ENCODE data around the gene OR52A1.

The OR52A1 gene

GRCh38 chr11:5136261-5136660 is 18.3 kb downstream of the OR52A1 start:
- in situ Hi-C loops (cut with MboI; ENCODE audit: low sequenced_read_pairs) = no loop called here

GRCh38 chr11:5131584-5132335 is 22.8 kb downstream of the OR52A1 start:
- in situ Hi-C loops (cut with MboI; ENCODE audit: low sequenced_read_pairs) = no loop called here

DNA sequence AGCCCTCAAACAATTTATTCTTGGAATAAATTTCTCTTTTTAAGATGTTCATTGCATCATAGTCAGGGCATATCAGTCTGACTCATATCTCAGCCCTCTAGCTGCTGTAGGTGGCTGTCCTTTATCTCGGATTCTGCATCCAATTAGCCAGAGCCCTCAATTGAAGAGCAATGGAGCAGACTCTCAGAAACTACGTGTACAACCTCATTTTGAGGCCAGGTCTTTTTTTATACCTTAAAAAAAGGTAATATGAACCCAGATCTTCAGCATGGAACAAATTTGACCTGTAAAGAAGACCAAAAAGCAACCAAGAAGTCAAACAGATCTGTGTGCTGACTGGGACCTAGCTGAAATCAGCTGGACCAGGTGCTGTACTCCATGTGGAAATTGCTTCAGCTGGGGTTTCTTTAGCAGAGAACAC is 25.1 kb downstream of the OR52A1 start:
- in situ Hi-C loops (cut with MboI; ENCODE audit: low sequenced_read_pairs) = no loop called here

GRCh38 chr11:5124891-5125620 is 29.5 kb downstream of the OR52A1 start:
- in situ Hi-C loops (cut with MboI; ENCODE audit: low sequenced_read_pairs) = no loop called here

DNA sequence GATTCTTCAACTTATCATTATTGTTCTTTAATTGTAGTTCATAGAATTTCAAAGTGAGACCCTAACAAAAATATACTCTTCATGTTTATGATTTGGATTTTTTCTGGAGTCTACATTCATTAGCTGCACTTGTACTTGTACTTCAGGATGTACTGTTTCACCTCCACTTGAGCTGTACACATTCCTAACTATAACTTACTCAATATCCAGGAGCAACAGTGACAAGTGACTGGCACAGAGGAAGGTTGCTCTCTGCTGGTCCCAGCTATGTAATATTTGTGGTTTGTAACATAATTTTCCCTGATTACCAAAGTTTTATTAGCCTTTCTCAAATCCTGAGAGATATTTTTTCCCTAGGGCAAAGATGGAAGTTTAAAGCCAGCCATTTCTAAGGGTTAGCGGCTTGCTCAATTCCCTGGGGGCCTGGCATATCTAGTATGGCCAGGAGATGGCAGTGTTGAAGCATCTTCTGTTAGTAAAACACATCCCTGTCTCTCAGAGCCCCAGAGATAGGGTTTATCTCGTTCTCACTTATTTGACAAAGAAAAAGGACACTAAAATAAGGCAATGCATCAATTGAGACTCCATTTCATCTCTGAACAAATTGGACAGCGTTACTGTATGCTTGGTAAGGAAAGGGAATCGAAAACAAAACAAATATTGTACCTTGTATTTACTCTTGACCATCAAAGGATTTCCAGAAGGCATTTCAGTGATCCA is 30.6 kb downstream of the OR52A1 start:
- in situ Hi-C loops (cut with MboI; ENCODE audit: low sequenced_read_pairs) = no loop called here

- in situ Hi-C loops (cut with MboI; ENCODE audit: low sequenced_read_pairs) = no loop called here
Measured at GRCh38 chr11:5118893-5119292, 35.7 kb downstream of the OR52A1 start.

GRCh38 chr11:5117588-5117987 is 37.0 kb downstream of the OR52A1 start:
- in situ Hi-C loops (cut with MboI; ENCODE audit: low sequenced_read_pairs) = no loop called here

DNA sequence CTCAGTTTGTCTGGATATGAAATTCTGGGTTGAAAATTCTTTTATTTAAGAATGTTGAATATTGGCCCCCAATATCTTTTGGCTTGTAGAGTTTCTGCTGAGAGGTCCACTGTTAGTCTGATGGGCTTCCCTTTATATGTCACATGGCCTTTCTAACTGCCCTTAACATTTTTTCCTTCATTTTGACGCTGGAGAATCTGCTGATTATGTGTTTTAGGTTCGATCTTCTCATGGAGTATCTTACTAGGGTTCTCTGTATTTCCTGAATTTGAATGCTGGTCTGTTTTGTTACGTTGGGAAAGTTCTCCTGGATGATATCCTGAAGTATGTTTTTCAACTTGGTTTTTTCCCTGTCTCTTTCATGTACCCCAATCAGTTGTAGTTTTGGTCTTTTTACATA is 39.2 kb downstream of the OR52A1 start:
- in situ Hi-C loops (cut with MboI; ENCODE audit: low sequenced_read_pairs) = no loop called here

DNA sequence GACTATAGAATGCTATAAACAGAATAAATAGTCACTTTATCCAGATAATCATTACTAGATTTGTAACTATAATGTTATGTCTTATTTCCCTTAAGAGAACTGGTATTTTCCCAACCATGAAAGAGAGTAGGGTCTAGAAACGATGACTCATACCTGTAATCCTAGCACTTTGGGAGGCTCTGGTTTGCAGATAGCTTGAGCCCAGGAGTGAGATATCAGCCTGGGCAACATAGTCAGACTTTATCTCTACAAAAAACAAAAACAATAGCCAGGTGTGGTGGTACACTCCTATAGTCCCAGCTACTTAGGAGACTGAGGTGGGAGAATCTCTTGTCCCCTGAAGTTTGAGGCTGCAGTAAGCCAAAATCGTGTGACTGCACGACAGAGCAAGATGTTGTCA is 47.3 kb downstream of the OR52A1 start:
- in situ Hi-C loops (cut with MboI; ENCODE audit: low sequenced_read_pairs) = no loop called here

GRCh38 chr11:5103066-5103465 is 51.5 kb downstream of the OR52A1 start:
- in situ Hi-C loops (cut with MboI; ENCODE audit: low sequenced_read_pairs) = no loop called here

- in situ Hi-C loops (cut with MboI; ENCODE audit: low sequenced_read_pairs) = no loop called here
Measured at GRCh38 chr11:5102246-5102645, 52.3 kb downstream of the OR52A1 start.

- in situ Hi-C loops (cut with MboI; ENCODE audit: low sequenced_read_pairs) = no loop called here
Measured at GRCh38 chr11:5096011-5096410, 58.5 kb downstream of the OR52A1 start.
